Jurkat, Clone E6-1 (cell line): ENCODE measurements around the gene MICOS13.

ENCODE experiments used
- DNase-seq: peaks from one replicate; pipeline ENCODE4 v3.0.0-alpha.2; 2011; ENCODE audit warnings: low read depth, low spot score
- H3K4me3 ChIP-seq: 2 replicates; pipeline ENCODE4 v1.5.1; 2011; ENCODE audit warnings: mild to moderate bottlenecking, low read length, control low read depth, moderate library complexity

MICOS13 gene

GRCh38 chr19:5643060-5643459, 37.3 kb downstream of the MICOS13 start:
- DNase-seq: no peak
- H3K4me3 ChIP-seq: no peak overlapping the region

- DNase-seq: no peak
- no peak overlapping the region for H3K4me3 ChIP-seq
Observed at GRCh38 chr19:5642204-5642603, 38.1 kb downstream of the MICOS13 start.

- H3K4me3 ChIP-seq: no peak overlapping the region
- no peak for DNase-seq
Observed at GRCh38 chr19:5641171-5641570, 39.1 kb downstream of the MICOS13 start.

- no peak for DNase-seq
- H3K4me3 ChIP-seq: no peak overlapping the region
Observed at GRCh38 chr19:5637971-5638370, 42.3 kb downstream of the MICOS13 start.

- DNase-seq: no peak
- H3K4me3 ChIP-seq: no peak overlapping the region
Observed at GRCh38 chr19:5635427-5635826, 44.9 kb downstream of the MICOS13 start.

- DNase-seq: no peak
- H3K4me3 ChIP-seq: no peak overlapping the region
Observed at GRCh38 chr19:5632657-5633056, 47.7 kb downstream of the MICOS13 start.

- no peak overlapping the region for H3K4me3 ChIP-seq
- no peak for DNase-seq
Observed at GRCh38 chr19:5632241-5632612, 48.1 kb downstream of the MICOS13 start.

GRCh38 chr19:5631567-5632240, 48.6 kb downstream of the MICOS13 start:
- no peak overlapping the region for H3K4me3 ChIP-seq
- no peak for DNase-seq

- no peak for DNase-seq
- H3K4me3 ChIP-seq: no peak overlapping the region
Observed at GRCh38 chr19:5628919-5629481, 51.3 kb downstream of the MICOS13 start.

- no peak for DNase-seq
Observed at GRCh38 chr19:5628461-5628860, 51.9 kb downstream of the MICOS13 start.

More at GRCh38 chr19:5628461-5628860, 51.9 kb downstream of the MICOS13 start:
- no peak overlapping the region for H3K4me3 ChIP-seq
